H1 (cell line): Measurements from ENCODE around the gene PIK3R1. TPM values are rescaled to one million over a fixed set of nuclear protein-coding genes. Genes with fewer than 3 reads are reported as not detected.

Source experiments
- GTF2F1 ChIP-seq: IDR thresholded peaks from 2 replicates; pipeline ENCODE4 v1.6.1; 2012; ENCODE audit warnings: low read depth, low read length, improper control_type of control experiment, borderline replicate concordance
- RXRA ChIP-seq: IDR thresholded peaks from 2 replicates; pipeline ENCODE4 v1.6.1; 2011; ENCODE audit warnings: low read depth, mild to moderate bottlenecking, low read length, moderate library complexity; ENCODE audit not compliant: insufficient read depth
- TBP ChIP-seq: IDR thresholded peaks from 2 replicates; pipeline ENCODE4 v1.6.1; 2011; ENCODE audit warnings: low read depth, low read length, improper control_type of control experiment
- polyA plus RNA-seq, 7 experiments: library from polyadenylated mRNA; depleted of rRNA in 3 of 7; stranded (reverse) in 5 of 7; unstranded in 2 of 7; fragments of >200 nt in 5 of 7; fragments of 200-250 nt in 2 of 7; gene quantifications; 1 replicate in 5 of 7; 2 replicates in 1 of 7; 4 replicates in 1 of 7; pipeline versions ENCODE4 v1.2.1 to v1.2.3, GENCODE V29; 2011 to 2013; ENCODE audit warnings: missing spikeins in 2 of 7, mixed read lengths in 2 of 7
- total RNA-seq: library from RNA; stranded (reverse); fragmentation: NEBNext Ultra II Directional; extraction: Animal tissue kit (Norgen Biotek cat#: 25700); gene quantifications from 2 replicates; pipeline ENCODE4 v1.2.1, GENCODE V29; 2021

The PIK3R1 gene
- total and polyA plus RNA-seq, 2 of the 8 experiments (the other 6 are each of a cell fraction or from before 2014, with no cell fraction given) = 2.3 to 13.7 TPM

GRCh38 chr5:68222824-68223354, 7.3 kb downstream of the PIK3R1 start (continued):
- TF ChIP-seq TBP (no peak), RXRA (no peak), GTF2F1 (no peak)
